Gastrocnemius medialis (tissue), 4 donors: Measurements from ENCODE around the gene NHSL1.

Experiments used
- CTCF ChIP-seq, 5 experiments: fragments of 450-650 bp in 3 of 5; fragments of 200-600 bp in 2 of 5; sonication (generic) in 2 of 5; IDR thresholded peaks in 4 of 5; conservative IDR thresholded peaks in 1 of 5; 1 replicate in 4 of 5; 2 replicates in 1 of 5; pipeline ENCODE4 v1.5.1; 2016 to 2019; ENCODE audit warnings: antibody characterized with exemption in 5 of 5, mild to moderate bottlenecking in 3 of 5, moderate library complexity in 3 of 5
- POLR2A ChIP-seq, 2 donors: fragments of 450-650 bp; IDR thresholded peaks; one replicate each; pipeline ENCODE4 v1.6.1; 2017; ENCODE audit warnings: antibody characterized with exemption in 2 of 2, mild to moderate bottlenecking in 2 of 2, moderate library complexity in 2 of 2

- TF ChIP-seq CTCF (IDR thresholded peaks at IDR 0.05 in 4 of 5, conservative IDR thresholded peaks at IDR 0.05 in 1 of 5) (no peak), POLR2A (IDR thresholded peaks at IDR 0.05) (no peak)
Measured at GRCh38 chr6:138455746-138456400, 43.4 kb downstream of the NHSL1 start.
